GM23338 (cell line): ENCODE measurements around the gene GTF3C1. TPM values are rescaled to one million over a fixed set of nuclear protein-coding genes. Genes with fewer than 3 reads are reported as not detected.

Source experiments
- ATAC-seq: fragments of 200-7000 bp; cut with Tn5 transposase; 3 replicates; pipeline ENCODE4 v1.9.1; 2020
- DNase-seq: peaks from one replicate; pipeline ENCODE4 v3.0.0-alpha.2; 2015; ENCODE audit warnings: low spot score
- H2AFZ ChIP-seq: fragments of 200-600 bp; sonication (generic); 2 replicates; pipeline ENCODE4 v1.8.0; 2016; ENCODE audit warnings: antibody characterized with exemption, mild to moderate bottlenecking, moderate library complexity
- H3F3A ChIP-seq: fragments of 200-600 bp; sonication (generic); replicated peaks from 2 replicates; pipeline ENCODE4 v1.8.0; 2017; ENCODE audit warnings: antibody characterized with exemption, mixed run types, low read depth
- H3K27ac ChIP-seq: fragments of 200-600 bp; sonication (generic); 2 replicates; pipeline ENCODE4 v1.6.1; 2016; ENCODE audit warnings: low read depth
- H3K27me3 ChIP-seq: fragments of 200-600 bp; sonication (generic); 2 replicates; pipeline ENCODE4 v1.8.0; 2016; ENCODE audit warnings: mild to moderate bottlenecking, mixed run types, moderate library complexity; ENCODE audit not compliant: insufficient read depth
- H3K36me3 ChIP-seq: fragments of 200-600 bp; sonication (generic); 2 replicates; pipeline ENCODE4 v1.8.0; 2016; ENCODE audit warnings: mild to moderate bottlenecking; ENCODE audit not compliant: insufficient read depth
- H3K4me1 ChIP-seq: fragments of 200-600 bp; sonication (generic); 2 replicates; pipeline ENCODE4 v1.8.0; 2016; ENCODE audit warnings: mild to moderate bottlenecking, moderate library complexity; ENCODE audit not compliant: insufficient read depth
- H3K4me2 ChIP-seq: fragments of 200-600 bp; sonication (generic); 2 replicates; pipeline ENCODE4 v1.7.1; 2017; ENCODE audit warnings: mixed run types
- H3K4me3 ChIP-seq: fragments of 200-600 bp; sonication (generic); 2 replicates; pipeline ENCODE4 v1.6.1; 2016; ENCODE audit warnings: mixed run types
- H3K79me2 ChIP-seq: fragments of 200-600 bp; sonication (generic); replicated peaks from 2 replicates; pipeline ENCODE4 v1.8.0; 2017; ENCODE audit warnings: mild to moderate bottlenecking; ENCODE audit not compliant: insufficient read depth
- H3K9me2 ChIP-seq: fragments of 200-600 bp; sonication (generic); 2 replicates; pipeline ENCODE4 v1.8.0; 2017; ENCODE audit not compliant: insufficient read depth
- H4K20me1 ChIP-seq: fragments of 200-600 bp; sonication (generic); replicated peaks from 2 replicates; pipeline ENCODE4 v1.8.0; 2017; ENCODE audit warnings: mild to moderate bottlenecking; ENCODE audit not compliant: insufficient read depth
- H3K27ac Mint-ChIP-seq: 2 replicates; pipeline ENCODE4 v1.8.0; 2020; ENCODE audit warnings: inconsistent platforms, mild to moderate bottlenecking, moderate library complexity, mixed read lengths
- H3K27me3 Mint-ChIP-seq: 3 replicates; pipeline ENCODE4 v1.8.0; 2022; ENCODE audit warnings: low read depth, mild to moderate bottlenecking, moderate library complexity, mixed read lengths, inconsistent platforms; ENCODE audit not compliant: insufficient read depth, poor library complexity
- H3K36me3 Mint-ChIP-seq: 3 replicates; pipeline ENCODE4 v1.8.0; 2021; ENCODE audit warnings: low read depth, mild to moderate bottlenecking, inconsistent platforms, moderate library complexity, mixed read lengths
- H3K4me1 Mint-ChIP-seq: 3 replicates; pipeline ENCODE4 v1.8.0; 2020; ENCODE audit warnings: mild to moderate bottlenecking, inconsistent platforms, mixed read lengths
- H3K4me3 Mint-ChIP-seq: 3 replicates; pipeline ENCODE4 v1.8.0; 2021; ENCODE audit warnings: moderate library complexity, mild to moderate bottlenecking, inconsistent platforms, mixed read lengths
- H3K9me3 Mint-ChIP-seq: 3 replicates; pipeline ENCODE4 v1.8.0; 2020; ENCODE audit warnings: moderate library complexity, mild to moderate bottlenecking, inconsistent platforms, mixed read lengths
- CREB1 ChIP-seq: fragments of 250-450 bp; sonication (Bioruptor Pico); IDR thresholded peaks from 2 replicates; pipeline ENCODE4 v1.5.0; 2020; ENCODE audit warnings: low read depth, mild to moderate bottlenecking, moderate library complexity
- EZH2 ChIP-seq: fragments of 200-600 bp; sonication (generic); IDR thresholded peaks from one replicate; pipeline ENCODE4 v1.8.0; 2017; ENCODE audit warnings: antibody characterized with exemption, mild to moderate bottlenecking, low read depth; ENCODE audit not compliant: unreplicated experiment
- EZH2phosphoT487 ChIP-seq: fragments of 200-600 bp; sonication (generic); IDR thresholded peaks from one replicate; pipeline ENCODE4 v1.8.1; 2018; ENCODE audit warnings: antibody characterized with exemption; ENCODE audit not compliant: unreplicated experiment
- JUNB ChIP-seq: IDR thresholded peaks from one replicate; pipeline ENCODE4 v1.6.1; 2016; ENCODE audit warnings: antibody characterized with exemption; ENCODE audit not compliant: unreplicated experiment
- NANOG ChIP-seq: IDR thresholded peaks from 2 replicates; pipeline ENCODE4 v1.6.1; 2016; ENCODE audit warnings: antibody characterized with exemption, borderline replicate concordance
- POLR2AphosphoS5 ChIP-seq: IDR thresholded peaks from 2 replicates; pipeline ENCODE4 v1.6.1; 2016; ENCODE audit warnings: antibody characterized with exemption, low read depth
- STAT1 ChIP-seq: IDR thresholded peaks from one replicate; pipeline ENCODE4 v1.6.1; 2016; ENCODE audit warnings: antibody characterized with exemption; ENCODE audit not compliant: unreplicated experiment
- ZNF114 ChIP-seq: fragments of 250-450 bp; sonication (Bioruptor Pico); IDR thresholded peaks from 2 replicates; pipeline ENCODE4 v1.5.0; 2020; ENCODE audit warnings: mild to moderate bottlenecking, moderate library complexity
- ZNF331 ChIP-seq: fragments of 250-450 bp; sonication (Bioruptor Pico); IDR thresholded peaks from 2 replicates; pipeline ENCODE4 v1.5.0; 2020; ENCODE audit warnings: low read depth, mild to moderate bottlenecking, moderate library complexity
- polyA plus RNA-seq: library from polyadenylated mRNA; unstranded; fragments of >200 nt; fragmentation: Nextera tagmentation; extraction: Ambion mirVana; gene quantifications from 2 replicates; pipeline ENCODE4 v1.2.1, GENCODE V29; 2016
- total RNA-seq: library from RNA; depleted of rRNA; stranded (reverse); fragments of >200 nt; shearing (Covaris generic); gene quantifications from 2 replicates; pipeline ENCODE4 v1.2.3, GENCODE V29; 2014
- TF ChIP-seq, protein P1 (sequence below): fragments of 250-450 bp; sonication (Bioruptor Pico); IDR thresholded peaks from 2 replicates; pipeline ENCODE4 v1.5.0; 2020; ENCODE audit warnings: mild to moderate bottlenecking, moderate library complexity
- TF ChIP-seq, protein P2 (sequence below): IDR thresholded peaks from one replicate; pipeline ENCODE4 v1.6.1; 2018; ENCODE audit warnings: antibody characterized with exemption; ENCODE audit not compliant: unreplicated experiment
- TF ChIP-seq, protein P3 (sequence below): IDR thresholded peaks from 2 replicates; pipeline ENCODE4 v1.6.1; 2016; ENCODE audit warnings: antibody characterized with exemption
- TF ChIP-seq, protein P4 (sequence below), 2 experiments: fragments of 200-600 bp in 1 of 2; sonication (generic) in 1 of 2; conservative IDR thresholded peaks; 2 replicates each; pipeline versions ENCODE4 v1.5.1 to v1.6.1; 2016 to 2017; ENCODE audit warnings: antibody characterized with exemption in 2 of 2, low read depth in 2 of 2, mild to moderate bottlenecking in 2 of 2, moderate library complexity in 1 of 2

The GTF3C1 gene
- total and polyA plus RNA-seq, 2 experiments from 2014 or later: 78.5 to 138 TPM

DNA sequence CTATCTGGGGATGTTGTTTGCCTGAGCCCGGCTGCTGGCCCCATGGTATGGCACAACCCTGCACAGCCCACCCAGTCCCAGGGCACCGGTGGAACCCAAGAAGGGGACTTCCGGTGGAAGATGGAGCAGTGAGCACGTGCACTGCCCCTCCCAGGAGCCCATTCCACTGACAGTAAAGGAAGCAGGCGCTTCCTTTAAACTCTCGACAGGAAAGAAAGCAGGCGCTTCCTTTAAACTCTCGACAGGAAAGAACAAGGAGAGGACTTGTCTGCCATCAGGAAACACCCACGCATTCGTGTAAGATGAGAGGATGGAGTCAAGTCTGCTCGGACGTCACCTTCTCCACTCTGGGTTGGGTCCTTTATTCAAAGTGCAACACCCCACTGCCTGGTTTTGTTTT, 94.0 kb downstream of the GTF3C1 start:
- Mint-ChIP-seq H3K4me1 (no peaks in the 10 kb centered on the region; the same call in 2 of the 3 replicates), H3K9me3 (no peaks in the 10 kb centered on the region), H3K4me3 (no peak overlapping the region), H3K36me3 (peaks cover 8% of the 10 kb centered on the region; the same call in 1 of the 3 replicates), H3K27me3 (peaks cover 19% of the 10 kb centered on the region), H3K27ac (no peak overlapping the region)
- Histone ChIP-seq H3K27ac (no peak overlapping the region), H3K4me2 (no peak overlapping the region), H3F3A (no peaks in the 10 kb centered on the region), H3K4me3 (no peak overlapping the region), H3K4me1 (no peaks in the 10 kb centered on the region), H3K79me2 (no peaks in the 10 kb centered on the region), H2AFZ (no peak overlapping the region), H3K36me3 (no peaks in the 10 kb centered on the region), H3K9me2 (no peaks in the 10 kb centered on the region), H4K20me1 (no peaks in the 10 kb centered on the region), H3K27me3 (no peaks in the 10 kb centered on the region)
- DNase-seq (no peak), ATAC-seq (no peak)
- no peak for TF ChIP-seq EZH2
- TF ChIP-seq, protein P1, sequence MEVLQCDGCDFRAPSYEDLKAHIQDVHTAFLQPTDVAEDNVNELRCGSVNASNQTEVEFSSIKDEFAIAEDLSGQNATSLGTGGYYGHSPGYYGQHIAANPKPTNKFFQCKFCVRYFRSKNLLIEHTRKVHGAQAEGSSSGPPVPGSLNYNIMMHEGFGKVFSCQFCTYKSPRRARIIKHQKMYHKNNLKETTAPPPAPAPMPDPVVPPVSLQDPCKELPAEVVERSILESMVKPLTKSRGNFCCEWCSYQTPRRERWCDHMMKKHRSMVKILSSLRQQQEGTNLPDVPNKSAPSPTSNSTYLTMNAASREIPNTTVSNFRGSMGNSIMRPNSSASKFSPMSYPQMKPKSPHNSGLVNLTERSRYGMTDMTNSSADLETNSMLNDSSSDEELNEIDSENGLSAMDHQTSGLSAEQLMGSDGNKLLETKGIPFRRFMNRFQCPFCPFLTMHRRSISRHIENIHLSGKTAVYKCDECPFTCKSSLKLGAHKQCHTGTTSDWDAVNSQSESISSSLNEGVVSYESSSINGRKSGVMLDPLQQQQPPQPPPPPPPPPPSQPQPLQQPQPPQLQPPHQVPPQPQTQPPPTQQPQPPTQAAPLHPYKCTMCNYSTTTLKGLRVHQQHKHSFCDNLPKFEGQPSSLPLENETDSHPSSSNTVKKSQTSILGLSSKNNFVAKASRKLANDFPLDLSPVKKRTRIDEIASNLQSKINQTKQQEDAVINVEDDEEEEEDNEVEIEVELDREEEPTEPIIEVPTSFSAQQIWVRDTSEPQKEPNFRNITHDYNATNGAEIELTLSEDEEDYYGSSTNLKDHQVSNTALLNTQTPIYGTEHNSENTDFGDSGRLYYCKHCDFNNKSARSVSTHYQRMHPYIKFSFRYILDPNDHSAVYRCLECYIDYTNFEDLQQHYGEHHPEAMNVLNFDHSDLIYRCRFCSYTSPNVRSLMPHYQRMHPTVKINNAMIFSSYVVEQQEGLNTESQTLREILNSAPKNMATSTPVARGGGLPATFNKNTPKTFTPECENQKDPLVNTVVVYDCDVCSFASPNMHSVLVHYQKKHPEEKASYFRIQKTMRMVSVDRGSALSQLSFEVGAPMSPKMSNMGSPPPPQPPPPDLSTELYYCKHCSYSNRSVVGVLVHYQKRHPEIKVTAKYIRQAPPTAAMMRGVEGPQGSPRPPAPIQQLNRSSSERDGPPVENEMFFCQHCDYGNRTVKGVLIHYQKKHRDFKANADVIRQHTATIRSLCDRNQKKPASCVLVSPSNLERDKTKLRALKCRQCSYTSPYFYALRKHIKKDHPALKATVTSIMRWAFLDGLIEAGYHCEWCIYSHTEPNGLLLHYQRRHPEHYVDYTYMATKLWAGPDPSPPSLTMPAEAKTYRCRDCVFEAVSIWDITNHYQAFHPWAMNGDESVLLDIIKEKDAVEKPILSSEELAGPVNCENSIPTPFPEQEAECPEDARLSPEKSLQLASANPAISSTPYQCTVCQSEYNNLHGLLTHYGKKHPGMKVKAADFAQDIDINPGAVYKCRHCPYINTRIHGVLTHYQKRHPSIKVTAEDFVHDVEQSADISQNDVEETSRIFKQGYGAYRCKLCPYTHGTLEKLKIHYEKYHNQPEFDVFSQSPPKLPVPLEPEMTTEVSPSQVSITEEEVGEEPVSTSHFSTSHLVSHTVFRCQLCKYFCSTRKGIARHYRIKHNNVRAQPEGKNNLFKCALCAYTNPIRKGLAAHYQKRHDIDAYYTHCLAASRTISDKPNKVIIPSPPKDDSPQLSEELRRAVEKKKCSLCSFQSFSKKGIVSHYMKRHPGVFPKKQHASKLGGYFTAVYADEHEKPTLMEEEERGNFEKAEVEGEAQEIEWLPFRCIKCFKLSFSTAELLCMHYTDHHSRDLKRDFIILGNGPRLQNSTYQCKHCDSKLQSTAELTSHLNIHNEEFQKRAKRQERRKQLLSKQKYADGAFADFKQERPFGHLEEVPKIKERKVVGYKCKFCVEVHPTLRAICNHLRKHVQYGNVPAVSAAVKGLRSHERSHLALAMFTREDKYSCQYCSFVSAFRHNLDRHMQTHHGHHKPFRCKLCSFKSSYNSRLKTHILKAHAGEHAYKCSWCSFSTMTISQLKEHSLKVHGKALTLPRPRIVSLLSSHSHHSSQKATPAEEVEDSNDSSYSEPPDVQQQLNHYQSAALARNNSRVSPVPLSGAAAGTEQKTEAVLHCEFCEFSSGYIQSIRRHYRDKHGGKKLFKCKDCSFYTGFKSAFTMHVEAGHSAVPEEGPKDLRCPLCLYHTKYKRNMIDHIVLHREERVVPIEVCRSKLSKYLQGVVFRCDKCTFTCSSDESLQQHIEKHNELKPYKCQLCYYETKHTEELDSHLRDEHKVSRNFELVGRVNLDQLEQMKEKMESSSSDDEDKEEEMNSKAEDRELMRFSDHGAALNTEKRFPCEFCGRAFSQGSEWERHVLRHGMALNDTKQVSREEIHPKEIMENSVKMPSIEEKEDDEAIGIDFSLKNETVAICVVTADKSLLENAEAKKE (CRISPR knock-in tag): no peak
- no peak for TF ChIP-seq JUNB
- no peak for TF ChIP-seq STAT1
- TF ChIP-seq ZNF331: no peak
- TF ChIP-seq ZNF114 (CRISPR knock-in tag): no peak
- TF ChIP-seq CREB1 (CRISPR knock-in tag): no peak
- TF ChIP-seq, protein P2, sequence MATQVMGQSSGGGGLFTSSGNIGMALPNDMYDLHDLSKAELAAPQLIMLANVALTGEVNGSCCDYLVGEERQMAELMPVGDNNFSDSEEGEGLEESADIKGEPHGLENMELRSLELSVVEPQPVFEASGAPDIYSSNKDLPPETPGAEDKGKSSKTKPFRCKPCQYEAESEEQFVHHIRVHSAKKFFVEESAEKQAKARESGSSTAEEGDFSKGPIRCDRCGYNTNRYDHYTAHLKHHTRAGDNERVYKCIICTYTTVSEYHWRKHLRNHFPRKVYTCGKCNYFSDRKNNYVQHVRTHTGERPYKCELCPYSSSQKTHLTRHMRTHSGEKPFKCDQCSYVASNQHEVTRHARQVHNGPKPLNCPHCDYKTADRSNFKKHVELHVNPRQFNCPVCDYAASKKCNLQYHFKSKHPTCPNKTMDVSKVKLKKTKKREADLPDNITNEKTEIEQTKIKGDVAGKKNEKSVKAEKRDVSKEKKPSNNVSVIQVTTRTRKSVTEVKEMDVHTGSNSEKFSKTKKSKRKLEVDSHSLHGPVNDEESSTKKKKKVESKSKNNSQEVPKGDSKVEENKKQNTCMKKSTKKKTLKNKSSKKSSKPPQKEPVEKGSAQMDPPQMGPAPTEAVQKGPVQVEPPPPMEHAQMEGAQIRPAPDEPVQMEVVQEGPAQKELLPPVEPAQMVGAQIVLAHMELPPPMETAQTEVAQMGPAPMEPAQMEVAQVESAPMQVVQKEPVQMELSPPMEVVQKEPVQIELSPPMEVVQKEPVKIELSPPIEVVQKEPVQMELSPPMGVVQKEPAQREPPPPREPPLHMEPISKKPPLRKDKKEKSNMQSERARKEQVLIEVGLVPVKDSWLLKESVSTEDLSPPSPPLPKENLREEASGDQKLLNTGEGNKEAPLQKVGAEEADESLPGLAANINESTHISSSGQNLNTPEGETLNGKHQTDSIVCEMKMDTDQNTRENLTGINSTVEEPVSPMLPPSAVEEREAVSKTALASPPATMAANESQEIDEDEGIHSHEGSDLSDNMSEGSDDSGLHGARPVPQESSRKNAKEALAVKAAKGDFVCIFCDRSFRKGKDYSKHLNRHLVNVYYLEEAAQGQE: no peak
- TF ChIP-seq, protein P3, sequence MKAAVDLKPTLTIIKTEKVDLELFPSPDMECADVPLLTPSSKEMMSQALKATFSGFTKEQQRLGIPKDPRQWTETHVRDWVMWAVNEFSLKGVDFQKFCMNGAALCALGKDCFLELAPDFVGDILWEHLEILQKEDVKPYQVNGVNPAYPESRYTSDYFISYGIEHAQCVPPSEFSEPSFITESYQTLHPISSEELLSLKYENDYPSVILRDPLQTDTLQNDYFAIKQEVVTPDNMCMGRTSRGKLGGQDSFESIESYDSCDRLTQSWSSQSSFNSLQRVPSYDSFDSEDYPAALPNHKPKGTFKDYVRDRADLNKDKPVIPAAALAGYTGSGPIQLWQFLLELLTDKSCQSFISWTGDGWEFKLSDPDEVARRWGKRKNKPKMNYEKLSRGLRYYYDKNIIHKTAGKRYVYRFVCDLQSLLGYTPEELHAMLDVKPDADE: no peak
- TF ChIP-seq POLR2AphosphoS5: no peak
- TF ChIP-seq, protein P4, sequence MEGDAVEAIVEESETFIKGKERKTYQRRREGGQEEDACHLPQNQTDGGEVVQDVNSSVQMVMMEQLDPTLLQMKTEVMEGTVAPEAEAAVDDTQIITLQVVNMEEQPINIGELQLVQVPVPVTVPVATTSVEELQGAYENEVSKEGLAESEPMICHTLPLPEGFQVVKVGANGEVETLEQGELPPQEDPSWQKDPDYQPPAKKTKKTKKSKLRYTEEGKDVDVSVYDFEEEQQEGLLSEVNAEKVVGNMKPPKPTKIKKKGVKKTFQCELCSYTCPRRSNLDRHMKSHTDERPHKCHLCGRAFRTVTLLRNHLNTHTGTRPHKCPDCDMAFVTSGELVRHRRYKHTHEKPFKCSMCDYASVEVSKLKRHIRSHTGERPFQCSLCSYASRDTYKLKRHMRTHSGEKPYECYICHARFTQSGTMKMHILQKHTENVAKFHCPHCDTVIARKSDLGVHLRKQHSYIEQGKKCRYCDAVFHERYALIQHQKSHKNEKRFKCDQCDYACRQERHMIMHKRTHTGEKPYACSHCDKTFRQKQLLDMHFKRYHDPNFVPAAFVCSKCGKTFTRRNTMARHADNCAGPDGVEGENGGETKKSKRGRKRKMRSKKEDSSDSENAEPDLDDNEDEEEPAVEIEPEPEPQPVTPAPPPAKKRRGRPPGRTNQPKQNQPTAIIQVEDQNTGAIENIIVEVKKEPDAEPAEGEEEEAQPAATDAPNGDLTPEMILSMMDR (conservative IDR thresholded peaks at IDR 0.05; ENCODE audit: low read depth in 2 of 2): no peak
- no peak for TF ChIP-seq NANOG
- no peak for TF ChIP-seq EZH2phosphoT487
